ENCODE data around the gene BEST2.
"Not testable (repeated sequence)": the region's sequence is repeated elsewhere in the genome, so short reads cannot be mapped to it uniquely, and the experiment has no call there.

The BEST2 gene

GRCh38 chr19:12723641-12724426 is 27.8 kb upstream of the BEST2 start, which contains the start of gene TNPO2:
TNPO2 (minus strand) TSS chr19:12723932; CDS start chr19:12720977, 2,955 bp downstream.
- no peaks in the 10 kb centered on the region for H3K9me3 ChIP-seq (ENCODE audit: insufficient read depth, low read depth, low read length)
- H2AFZ ChIP-seq (ENCODE audit: low read length) = peak within 1 kb of the TSS; percentile 88
- H3K27me3 ChIP-seq (ENCODE audit: insufficient read depth, low read length, poor library complexity, severe bottlenecking) = no peaks in the 10 kb centered on the region
- H3K36me3 ChIP-seq (ENCODE audit: insufficient read depth, low read length) = peaks cover 17% of the 10 kb centered on the region; the same call in 1 of the 2 replicates
- peaks cover 50% of the 10 kb centered on the region for H3K79me2 ChIP-seq (ENCODE audit: insufficient read depth, low read length)
- no peaks in the 10 kb centered on the region for H3F3A ChIP-seq (ENCODE audit: low read depth)
- peaks cover 26% of the 10 kb centered on the region for H3K4me1 ChIP-seq (ENCODE audit: insufficient read depth, low read length, poor library complexity, severe bottlenecking)
- H4K20me1 ChIP-seq (ENCODE audit: insufficient read depth, low read length, poor library complexity, severe bottlenecking) = peaks cover 29% of the 10 kb centered on the region
- H3K9me2 ChIP-seq (replicated peaks; ENCODE audit: low read depth, low read length) = no peaks in the 10 kb centered on the region
- peak within 1 kb of the TSS; percentile 99 for H3K9ac ChIP-seq (ENCODE audit: low read depth, low read length, poor library complexity, severe bottlenecking)
- H3K4me3 ChIP-seq (ENCODE audit: low read length, poor library complexity, severe bottlenecking) = peak within 1 kb of the TSS; percentile 94
- H3K4me2 ChIP-seq (ENCODE audit: low read depth, low read length, poor library complexity, severe bottlenecking) = peak within 1 kb of the TSS; percentile 95
- TF ChIP-seq EZH2phosphoT487 (IDR thresholded peaks at IDR 0.05; ENCODE audit: borderline replicate concordance) (no peak), CTCF (conservative IDR thresholded peaks at IDR 0.05; ENCODE audit: low read length) (no peak)

- H3K79me2 ChIP-seq (ENCODE audit: insufficient read depth, low read length) = peaks cover 48% of the 10 kb centered on the region
- peaks cover 29% of the 10 kb centered on the region; the same call in 1 of the 2 replicates for H3K36me3 ChIP-seq (ENCODE audit: insufficient read depth, low read length)
These were observed 26.0 kb upstream of the BEST2 start for GRCh38 chr19:12725612-12726011.

GRCh38 chr19:12726988-12727316 is 24.6 kb upstream of the BEST2 start:
- H3F3A ChIP-seq (ENCODE audit: low read depth) = no peaks in the 10 kb centered on the region
- H3K4me1 ChIP-seq (ENCODE audit: insufficient read depth, low read length, poor library complexity, severe bottlenecking) = peaks cover 20% of the 10 kb centered on the region
- peaks cover 48% of the 10 kb centered on the region for H3K79me2 ChIP-seq (ENCODE audit: insufficient read depth, low read length)
- no peaks in the 10 kb centered on the region for H3K9me3 ChIP-seq (ENCODE audit: insufficient read depth, low read depth, low read length)
- no peak overlapping the region for H3K4me2 ChIP-seq (ENCODE audit: low read depth, low read length, poor library complexity, severe bottlenecking)
- TF ChIP-seq EZH2phosphoT487 (IDR thresholded peaks at IDR 0.05; ENCODE audit: borderline replicate concordance) (no peak), CTCF (conservative IDR thresholded peaks at IDR 0.05; ENCODE audit: low read length) (no peak)
- H3K27me3 ChIP-seq (ENCODE audit: insufficient read depth, low read length, poor library complexity, severe bottlenecking) = no peaks in the 10 kb centered on the region
- peaks cover 27% of the 10 kb centered on the region for H4K20me1 ChIP-seq (ENCODE audit: insufficient read depth, low read length, poor library complexity, severe bottlenecking)
- no peak overlapping the region for H2AFZ ChIP-seq (ENCODE audit: low read length)
- no peaks in the 10 kb centered on the region for H3K9me2 ChIP-seq (replicated peaks; ENCODE audit: low read depth, low read length)
- H3K4me3 ChIP-seq (ENCODE audit: low read length, poor library complexity, severe bottlenecking) = no peak overlapping the region
- H3K36me3 ChIP-seq (ENCODE audit: insufficient read depth, low read length) = peaks cover 34% of the 10 kb centered on the region; the same call in 1 of the 2 replicates
- no peak overlapping the region for H3K9ac ChIP-seq (ENCODE audit: low read depth, low read length, poor library complexity, severe bottlenecking)

More at GRCh38 chr19:12725612-12726011, 26.0 kb upstream of the BEST2 start:
- H3K27me3 ChIP-seq (ENCODE audit: insufficient read depth, low read length, poor library complexity, severe bottlenecking); H3K9ac ChIP-seq (ENCODE audit: low read depth, low read length, poor library complexity, severe bottlenecking); H3K9me2 ChIP-seq (replicated peaks; ENCODE audit: low read depth, low read length); H3F3A ChIP-seq (ENCODE audit: low read depth); H3K4me2 ChIP-seq (ENCODE audit: low read depth, low read length, poor library complexity, severe bottlenecking); H2AFZ ChIP-seq (ENCODE audit: low read length); H3K4me3 ChIP-seq (ENCODE audit: low read length, poor library complexity, severe bottlenecking); H3K9me3 ChIP-seq (ENCODE audit: insufficient read depth, low read depth, low read length): not testable (repeated sequence)
- Histone ChIP-seq H3K4me1 (ENCODE audit: insufficient read depth, low read length, poor library complexity, severe bottlenecking) (peaks cover 22% of the 10 kb centered on the region), H4K20me1 (ENCODE audit: insufficient read depth, low read length, poor library complexity, severe bottlenecking) (peaks cover 27% of the 10 kb centered on the region)

Data from Loucy (cell line).